DND-41 (cell line): ENCODE results near the gene TMCO4.

Experiments
- ATAC-seq: fragments of 200-7000 bp; cut with Tn5 transposase; 3 replicates; pipeline ENCODE4 v1.9.1; 2021; ENCODE audit warnings: low read depth; ENCODE audit not compliant: insufficient read depth
- DNase-seq: peaks from one replicate; pipeline ENCODE4 v3.0.0-alpha.2; 2020
- H2AFZ ChIP-seq: 2 replicates; pipeline ENCODE4 v1.6.0; 2012; ENCODE audit warnings: low read depth, low read length
- H3K27ac ChIP-seq: 2 replicates; pipeline ENCODE4 v1.5.1; 2012; ENCODE audit warnings: low read length, inconsistent platforms
- H3K27me3 ChIP-seq: fragments of 200-600 bp; sonication (generic); 2 replicates; pipeline ENCODE4 v1.6.0; 2012; ENCODE audit warnings: low read length, mild to moderate bottlenecking, inconsistent platforms; ENCODE audit not compliant: insufficient read depth, poor library complexity
- H3K36me3 ChIP-seq: 2 replicates; pipeline ENCODE4 v1.5.1; 2012; ENCODE audit warnings: low read length, inconsistent platforms; ENCODE audit not compliant: insufficient read depth
- H3K4me1 ChIP-seq: 2 replicates; pipeline ENCODE4 v1.5.1; 2012; ENCODE audit warnings: mild to moderate bottlenecking, low read length; ENCODE audit not compliant: insufficient read depth
- H3K4me2 ChIP-seq: 2 replicates; pipeline ENCODE4 v1.6.0; 2012; ENCODE audit warnings: mild to moderate bottlenecking, moderate library complexity, low read length, inconsistent platforms; ENCODE audit not compliant: insufficient read depth
- H3K4me3 ChIP-seq, 2 experiments: fragments of 200-600 bp in 1 of 2; shearing (Covaris generic) in 1 of 2; 2 replicates each; pipeline ENCODE4 v1.5.1; 2012 to 2016; ENCODE audit warnings: inconsistent platforms in 2 of 2, low read length in 2 of 2, mild to moderate bottlenecking in 2 of 2, low read depth in 1 of 2, moderate library complexity in 1 of 2
- H3K79me2 ChIP-seq: 2 replicates; pipeline ENCODE4 v1.6.0; 2012; ENCODE audit warnings: low read length, inconsistent platforms; ENCODE audit not compliant: insufficient read depth
- H3K9ac ChIP-seq: 2 replicates; pipeline ENCODE4 v1.6.0; 2012; ENCODE audit warnings: low read depth, mild to moderate bottlenecking, inconsistent platforms, low read length, moderate library complexity
- H3K9me3 ChIP-seq: 2 replicates; pipeline ENCODE4 v1.5.1; 2012; ENCODE audit warnings: low read length, moderate library complexity, mild to moderate bottlenecking, inconsistent platforms; ENCODE audit not compliant: insufficient read depth, severe bottlenecking
- H4K20me1 ChIP-seq: 2 replicates; pipeline ENCODE4 v1.6.0; 2012; ENCODE audit warnings: low read length; ENCODE audit not compliant: insufficient read depth
- CTCF ChIP-seq: IDR thresholded peaks from 2 replicates; pipeline ENCODE4 v1.5.1; 2012; ENCODE audit warnings: borderline replicate concordance, low read length, moderate library complexity, mild to moderate bottlenecking; ENCODE audit not compliant: poor library complexity, severe bottlenecking; ENCODE audit errors: extremely low read depth
- EZH2 ChIP-seq: IDR thresholded peaks from 3 replicates; pipeline ENCODE4 v1.6.1; 2012; ENCODE audit warnings: borderline replicate concordance, low read depth, mild to moderate bottlenecking, moderate library complexity, low read length, inconsistent platforms; ENCODE audit not compliant: severe bottlenecking

Gene TMCO4

GRCh38 chr1:19664453-19665185 is 135.1 kb downstream of the TMCO4 start, which contains the start of gene HTR6:
Gene HTR6, plus strand, starts transcription at chr1:19664875. Its CDS starts 879 bp downstream, at chr1:19665754.
- H3K9ac ChIP-seq: no peak within 1 kb of the TSS
- no peak within 1 kb of the TSS for H3K27ac ChIP-seq
- TF ChIP-seq EZH2: no peak
- TF ChIP-seq CTCF: no peak
- H3K4me2 ChIP-seq: no peak within 1 kb of the TSS
- no peaks in the 10 kb centered on the region for H3K4me1 ChIP-seq
- H2AFZ ChIP-seq: no peak within 1 kb of the TSS
- no peak for ATAC-seq
- no peaks in the 10 kb centered on the region for H3K36me3 ChIP-seq
- H3K4me3 ChIP-seq: no peak within 1 kb of the TSS
- DNase-seq: no peak
- H3K9me3 ChIP-seq: no peaks in the 10 kb centered on the region
- no peaks in the 10 kb centered on the region for H3K27me3 ChIP-seq
- peaks cover 6% of the 10 kb centered on the region; the same call in 1 of the 2 replicates for H4K20me1 ChIP-seq
- no peaks in the 10 kb centered on the region for H3K79me2 ChIP-seq

GRCh38 chr1:19662313-19662712 is 137.4 kb downstream of the TMCO4 start:
- DNase-seq (no peak), ATAC-seq (no peak)
- H3K4me1 ChIP-seq: no peaks in the 10 kb centered on the region
- no peak overlapping the region for H3K4me2 ChIP-seq
- H2AFZ ChIP-seq: no peak overlapping the region
- peaks cover 7% of the 10 kb centered on the region; the same call in 1 of the 2 replicates for H4K20me1 ChIP-seq
- H3K9me3 ChIP-seq: no peaks in the 10 kb centered on the region
- H3K79me2 ChIP-seq: no peaks in the 10 kb centered on the region
- H3K27ac ChIP-seq: no peak overlapping the region
- H3K9ac ChIP-seq: no peak overlapping the region
- no peaks in the 10 kb centered on the region for H3K36me3 ChIP-seq
- TF ChIP-seq CTCF (no peak), EZH2 (no peak)
- H3K27me3 ChIP-seq: no peaks in the 10 kb centered on the region
- H3K4me3 ChIP-seq: no peak overlapping the region

GRCh38 chr1:19661721-19662228 is 137.9 kb downstream of the TMCO4 start:
- no peak for TF ChIP-seq EZH2
- peak; percentile 77 for TF ChIP-seq CTCF
- Histone ChIP-seq H3K4me2 (no peak overlapping the region), H3K36me3 (no peaks in the 10 kb centered on the region), H3K27ac (no peak overlapping the region), H3K27me3 (no peaks in the 10 kb centered on the region), H4K20me1 (peaks cover 7% of the 10 kb centered on the region; the same call in 1 of the 2 replicates), H3K4me1 (no peaks in the 10 kb centered on the region), H3K79me2 (no peaks in the 10 kb centered on the region), H3K4me3 (no peak overlapping the region), H2AFZ (no peak overlapping the region), H3K9me3 (no peaks in the 10 kb centered on the region), H3K9ac (no peak overlapping the region)
- ATAC-seq (peak; percentile 46; the same call in 2 of the 3 replicates), DNase-seq (peak; percentile 33)
